HCT116 (cell line): ENCODE measurements around the gene DCUN1D2. TPM values are rescaled to one million over a fixed set of nuclear protein-coding genes. Genes with fewer than 3 reads are reported as not detected.

Source experiments
- ATAC-seq: fragments of 200-7000 bp; cut with Tn5 transposase; 2 replicates; pipeline ENCODE4 v1.9.1; 2020; ENCODE audit warnings: mild to moderate bottlenecking, moderate library complexity
- BruUV-seq: library from RNA; stranded (reverse); fragments of 400-500 nt; replicated peaks from 2 replicates; lab custom pipeline; 2021; lab: Mats Ljungman, UMichigan
- CTCF ChIA-PET: fragments of 300-600 bp; sonication (Branson Sonifier 250); formaldehyde crosslinking; loops from one replicate; lab custom pipeline; 2021; ENCODE audit warnings: antibody characterized with exemption; lab: Charles Lee
- POLR2A ChIA-PET: fragments of 300-600, 350-600 bp; sonication (Branson Sonifier 250); formaldehyde crosslinking; loops from one replicate; lab custom pipeline; 2021; ENCODE audit warnings: antibody characterized with exemption; lab: Charles Lee
- RAD21 ChIA-PET, 2 experiments: fragments of 300-600 bp; sonication (Branson Sonifier 250); formaldehyde crosslinking; loops; one replicate each; lab custom pipeline; 2023; ENCODE audit warnings: low total read pairs in 2 of 2; ENCODE audit not compliant: uncharacterized antibody in 2 of 2, unreplicated experiment in 2 of 2, low non-redundant PET in 1 of 2; lab: Charles Lee
- DNase-seq: peaks from one replicate; pipeline ENCODE4 v3.0.0-alpha.2; 2010; ENCODE audit warnings: low read depth, low spot score
- H2AFZ ChIP-seq: fragments of 200-600 bp; shearing (Covaris generic), sonication (generic); 2 replicates; pipeline ENCODE4 v1.6.1; 2017; ENCODE audit warnings: low read depth, mixed run types, mixed read lengths, antibody characterized with exemption, low read length; ENCODE audit not compliant: poor library complexity, severe bottlenecking
- H3K27ac ChIP-seq: 2 replicates; pipeline ENCODE4 v1.5.1; 2012; ENCODE audit warnings: low read depth, low read length
- H3K27me3 ChIP-seq: fragments of 200-600 bp; sonication (generic); 2 replicates; pipeline ENCODE4 v1.6.1; 2016; ENCODE audit warnings: mixed run types, low read length, mixed read lengths; ENCODE audit not compliant: insufficient read depth
- H3K36me3 ChIP-seq, 2 experiments: fragments of 200-500 bp in 1 of 2; fragments of 200-600 bp in 1 of 2; sonication (Bioruptor generic) in 1 of 2; sonication (generic) in 1 of 2; 2 replicates each; pipeline versions ENCODE4 v1.5.1 to v1.6.1; 2014 to 2016; ENCODE audit warnings: low read length in 2 of 2, inconsistent platforms in 1 of 2, mixed read lengths in 1 of 2, mixed run types in 1 of 2; ENCODE audit not compliant: insufficient read depth in 2 of 2, control insufficient read depth in 1 of 2
- H3K4me1 ChIP-seq, 2 experiments: fragments of 200-600 bp in 1 of 2; sonication (generic) in 1 of 2; 2 replicates each; pipeline versions ENCODE4 v1.5.1 to v1.6.1; 2012 to 2017; ENCODE audit warnings: low read length in 2 of 2, inconsistent platforms in 1 of 2, mild to moderate bottlenecking in 1 of 2, mixed read lengths in 1 of 2, mixed run types in 1 of 2, moderate library complexity in 1 of 2; ENCODE audit not compliant: insufficient read depth in 2 of 2, control insufficient read depth in 1 of 2
- H3K4me2 ChIP-seq: fragments of 200-600 bp; sonication (generic); 2 replicates; pipeline ENCODE4 v1.6.1; 2017; ENCODE audit warnings: mixed run types, low read length, mixed read lengths
- H3K4me3 ChIP-seq, 2 experiments: fragments of 200-600 bp in 1 of 2; sonication (generic) in 1 of 2; replicated peaks in 1 of 2; 2 replicates each; pipeline ENCODE4 v1.5.1; 2011 to 2016; ENCODE audit warnings: low read length in 2 of 2, control low read depth in 1 of 2, low read depth in 1 of 2, mild to moderate bottlenecking in 1 of 2, mixed read lengths in 1 of 2, mixed run types in 1 of 2
- H3K79me2 ChIP-seq: fragments of 200-600 bp; sonication (generic); 2 replicates; pipeline ENCODE4 v1.6.1; 2017; ENCODE audit warnings: mild to moderate bottlenecking, mixed run types, low read length, moderate library complexity, mixed read lengths; ENCODE audit not compliant: insufficient read depth
- H3K9ac ChIP-seq: fragments of 200-600 bp; sonication (generic); 2 replicates; pipeline ENCODE4 v1.6.1; 2016; ENCODE audit warnings: low read length, mixed read lengths
- H3K9me2 ChIP-seq: fragments of 200-600 bp; sonication (generic), shearing (Covaris generic); 2 replicates; pipeline ENCODE4 v1.6.1; 2017; ENCODE audit warnings: mixed run types, mild to moderate bottlenecking, moderate library complexity; ENCODE audit not compliant: insufficient read depth
- H3K9me3 ChIP-seq, 2 experiments: fragments of 200-500 bp in 1 of 2; fragments of 200-600 bp in 1 of 2; sonication (Bioruptor generic) in 1 of 2; sonication (generic) in 1 of 2; 2 replicates each; pipeline ENCODE4 v1.6.1; 2014 to 2017; ENCODE audit warnings: low read length in 2 of 2, mixed read lengths in 2 of 2, inconsistent platforms in 1 of 2, low read depth in 1 of 2, mild to moderate bottlenecking in 1 of 2, mixed run types in 1 of 2, moderate library complexity in 1 of 2; ENCODE audit not compliant: control insufficient read depth in 1 of 2, insufficient read depth in 1 of 2
- H4K20me1 ChIP-seq: fragments of 200-600 bp; sonication (generic), shearing (Covaris generic); 2 replicates; pipeline ENCODE4 v1.6.1; 2017; ENCODE audit warnings: mixed run types, mild to moderate bottlenecking, moderate library complexity; ENCODE audit not compliant: insufficient read depth
- CBX3 ChIP-seq: IDR thresholded peaks from 2 replicates; pipeline ENCODE4 v1.6.1; 2012; ENCODE audit warnings: low read depth
- ELF1 ChIP-seq: IDR thresholded peaks from 2 replicates; pipeline ENCODE4 v1.6.1; 2012; ENCODE audit warnings: low read depth, borderline replicate concordance
- JUND ChIP-seq: IDR thresholded peaks from 2 replicates; pipeline ENCODE4 v1.6.1; 2012
- RAD21 ChIP-seq: IDR thresholded peaks from 2 replicates; pipeline ENCODE4 v1.6.1; 2012; ENCODE audit warnings: low read depth, mild to moderate bottlenecking
- SIN3A ChIP-seq: IDR thresholded peaks from 2 replicates; pipeline ENCODE4 v1.6.1; 2012; ENCODE audit warnings: low read depth
- TCF7L2 ChIP-seq: IDR thresholded peaks from 2 replicates; pipeline ENCODE4 v1.7.0; 2011; ENCODE audit warnings: borderline replicate concordance, inconsistent platforms; ENCODE audit not compliant: insufficient read depth, insufficient read length; ENCODE audit errors: extremely low read depth
- ZFX ChIP-seq: fragments of 450-650 bp; IDR thresholded peaks from 2 replicates; pipeline ENCODE4 v1.6.1; 2017
- ZNF274 ChIP-seq: fragments of 200-500 bp; sonication (Bioruptor generic); IDR thresholded peaks from 2 replicates; pipeline ENCODE4 v1.6.1; 2014; ENCODE audit warnings: mild to moderate bottlenecking, low read depth, low read length, inconsistent platforms
- intact Hi-C: fragments of 100-400 bp; cut with micrococcal nuclease; formaldehyde crosslinking; loops from 2 replicates; pipeline ENCODE4 v1.10.0; 2022
- total RNA-seq: library from RNA; stranded (reverse); gene quantifications from one replicate; pipeline ENCODE4 v1.2.1, GENCODE V29; 2021; ENCODE audit not compliant: unreplicated experiment
- TF ChIP-seq, protein P1 (sequence below): IDR thresholded peaks from 2 replicates; pipeline ENCODE4 v1.6.1; 2012; ENCODE audit warnings: low read depth
- TF ChIP-seq, protein P2 (sequence below): IDR thresholded peaks from 2 replicates; pipeline ENCODE4 v1.6.1; 2011; ENCODE audit warnings: mild to moderate bottlenecking, low read length, moderate library complexity; ENCODE audit not compliant: insufficient replicate concordance; ENCODE audit errors: extremely low read depth

DCUN1D2 gene
- total RNA-seq, 1 experiment from 2014 or later: 25.4 TPM

DNA sequence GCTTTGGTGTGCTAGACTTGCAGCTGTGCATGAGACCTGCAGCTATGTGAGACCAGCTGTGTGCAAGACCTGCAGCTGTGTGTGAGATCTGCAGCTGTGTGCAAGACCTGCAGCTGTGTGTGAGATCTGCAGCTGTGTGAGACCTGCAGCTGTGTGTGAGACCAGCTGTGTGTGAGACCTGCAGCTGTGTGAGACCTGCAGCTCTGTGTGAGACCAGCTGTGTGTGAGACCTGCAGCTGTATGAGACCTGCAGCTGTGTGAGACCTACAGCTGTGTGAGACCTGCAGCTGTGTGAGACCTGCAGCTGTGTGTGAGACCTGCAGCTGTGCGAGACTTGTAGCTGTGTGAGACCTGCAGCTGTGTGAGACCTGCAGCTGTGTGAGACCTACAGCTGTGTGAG, 6.7 kb upstream of the DCUN1D2 start:
- Histone ChIP-seq H3K27ac (no peak overlapping the region), H3K4me2 (no peak overlapping the region), H3K4me1 (peaks cover 17 to 20% of the 10 kb centered on the region in 2 experiments), H3K9ac (no peak overlapping the region), H3K9me3 (no peaks in the 10 kb centered on the region), H4K20me1 (no peaks in the 10 kb centered on the region), H3K36me3 (peaks cover 48% of the 10 kb centered on the region in 2 experiments; a peak in 3 of 4 replicates), H2AFZ (no peak overlapping the region), H3K27me3 (no peaks in the 10 kb centered on the region), H3K4me3 (no peak overlapping the region), H3K79me2 (peaks cover 45% of the 10 kb centered on the region), H3K9me2 (no peaks in the 10 kb centered on the region)
- TF ChIP-seq RAD21 (no peak), ELF1 (no peak), JUND (no peak), CBX3 (no peak), TCF7L2 (no peak), SIN3A (no peak), ZNF274 (no peak), ZFX (no peak)
- TF ChIP-seq, protein P1, sequence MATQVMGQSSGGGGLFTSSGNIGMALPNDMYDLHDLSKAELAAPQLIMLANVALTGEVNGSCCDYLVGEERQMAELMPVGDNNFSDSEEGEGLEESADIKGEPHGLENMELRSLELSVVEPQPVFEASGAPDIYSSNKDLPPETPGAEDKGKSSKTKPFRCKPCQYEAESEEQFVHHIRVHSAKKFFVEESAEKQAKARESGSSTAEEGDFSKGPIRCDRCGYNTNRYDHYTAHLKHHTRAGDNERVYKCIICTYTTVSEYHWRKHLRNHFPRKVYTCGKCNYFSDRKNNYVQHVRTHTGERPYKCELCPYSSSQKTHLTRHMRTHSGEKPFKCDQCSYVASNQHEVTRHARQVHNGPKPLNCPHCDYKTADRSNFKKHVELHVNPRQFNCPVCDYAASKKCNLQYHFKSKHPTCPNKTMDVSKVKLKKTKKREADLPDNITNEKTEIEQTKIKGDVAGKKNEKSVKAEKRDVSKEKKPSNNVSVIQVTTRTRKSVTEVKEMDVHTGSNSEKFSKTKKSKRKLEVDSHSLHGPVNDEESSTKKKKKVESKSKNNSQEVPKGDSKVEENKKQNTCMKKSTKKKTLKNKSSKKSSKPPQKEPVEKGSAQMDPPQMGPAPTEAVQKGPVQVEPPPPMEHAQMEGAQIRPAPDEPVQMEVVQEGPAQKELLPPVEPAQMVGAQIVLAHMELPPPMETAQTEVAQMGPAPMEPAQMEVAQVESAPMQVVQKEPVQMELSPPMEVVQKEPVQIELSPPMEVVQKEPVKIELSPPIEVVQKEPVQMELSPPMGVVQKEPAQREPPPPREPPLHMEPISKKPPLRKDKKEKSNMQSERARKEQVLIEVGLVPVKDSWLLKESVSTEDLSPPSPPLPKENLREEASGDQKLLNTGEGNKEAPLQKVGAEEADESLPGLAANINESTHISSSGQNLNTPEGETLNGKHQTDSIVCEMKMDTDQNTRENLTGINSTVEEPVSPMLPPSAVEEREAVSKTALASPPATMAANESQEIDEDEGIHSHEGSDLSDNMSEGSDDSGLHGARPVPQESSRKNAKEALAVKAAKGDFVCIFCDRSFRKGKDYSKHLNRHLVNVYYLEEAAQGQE: no peak
- TF ChIP-seq, protein P2, sequence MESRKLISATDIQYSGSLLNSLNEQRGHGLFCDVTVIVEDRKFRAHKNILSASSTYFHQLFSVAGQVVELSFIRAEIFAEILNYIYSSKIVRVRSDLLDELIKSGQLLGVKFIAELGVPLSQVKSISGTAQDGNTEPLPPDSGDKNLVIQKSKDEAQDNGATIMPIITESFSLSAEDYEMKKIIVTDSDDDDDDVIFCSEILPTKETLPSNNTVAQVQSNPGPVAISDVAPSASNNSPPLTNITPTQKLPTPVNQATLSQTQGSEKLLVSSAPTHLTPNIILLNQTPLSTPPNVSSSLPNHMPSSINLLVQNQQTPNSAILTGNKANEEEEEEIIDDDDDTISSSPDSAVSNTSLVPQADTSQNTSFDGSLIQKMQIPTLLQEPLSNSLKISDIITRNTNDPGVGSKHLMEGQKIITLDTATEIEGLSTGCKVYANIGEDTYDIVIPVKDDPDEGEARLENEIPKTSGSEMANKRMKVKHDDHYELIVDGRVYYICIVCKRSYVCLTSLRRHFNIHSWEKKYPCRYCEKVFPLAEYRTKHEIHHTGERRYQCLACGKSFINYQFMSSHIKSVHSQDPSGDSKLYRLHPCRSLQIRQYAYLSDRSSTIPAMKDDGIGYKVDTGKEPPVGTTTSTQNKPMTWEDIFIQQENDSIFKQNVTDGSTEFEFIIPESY: no peak
- no peak for DNase-seq
- POLR2A ChIA-PET: no interaction called here
- no peak for ATAC-seq
- no TSS peak for BruUV-seq
- RAD21 ChIA-PET: no interaction called here
- intact Hi-C loops: no loop called here
- CTCF ChIA-PET: interaction anchor here (1.5 kb wide), 1 partner anchor 8 kb away, joined by 3 read pairs; no protein-coding TSS in a partner anchor
